ENCODE results near the gene ACSL1.

Gene ACSL1

GRCh38 chr4:184857441-184858121 lies 31.8 kb upstream of the ACSL1 start:
- Histone ChIP-seq H3K27ac (no peak overlapping the region), H3K9me3 (ENCODE audit: low read depth, low read length) (no peaks in the 10 kb centered on the region), H3K4me3 (no peak overlapping the region), H3K36me3 (ENCODE audit: insufficient read depth, low read length) (no peaks in the 10 kb centered on the region), H3K9ac (ENCODE audit: insufficient read length) (no peak overlapping the region)
- no peak for TF ChIP-seq POLR2AphosphoS5 (IDR thresholded peaks at IDR 0.05; ENCODE audit: borderline replicate concordance, low read depth, low read length)
- no peak for TF ChIP-seq FOXP2 (optimal IDR thresholded peaks at IDR 0.05; ENCODE audit: control extremely low read depth, extremely low read length, insufficient read depth)
- no peak for TF ChIP-seq EZH2 (IDR thresholded peaks at IDR 0.05)
- no peak for DNase-seq (ENCODE audit: low read depth, low spot score)

DNA sequence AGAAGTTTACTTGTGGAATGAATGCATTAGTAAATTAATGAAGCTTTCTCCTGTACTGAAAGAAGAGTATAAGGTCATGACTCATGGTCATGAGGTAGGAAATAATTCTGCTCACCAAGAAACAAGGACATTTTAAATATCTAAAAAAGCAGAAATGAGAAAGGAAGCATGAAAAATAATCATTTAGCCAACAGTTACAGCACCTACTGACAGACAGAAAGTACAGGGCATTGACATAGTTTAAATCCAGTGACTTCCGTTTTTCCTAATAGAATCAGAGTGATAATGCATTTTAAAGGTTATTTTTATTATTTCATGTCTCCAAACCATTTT lies 30.5 kb upstream of the ACSL1 start:
- DNase-seq (ENCODE audit: low read depth, low spot score): no peak
- Histone ChIP-seq H3K9me3 (ENCODE audit: low read depth, low read length) (no peaks in the 10 kb centered on the region), H3K9ac (ENCODE audit: insufficient read length) (no peak overlapping the region), H3K36me3 (ENCODE audit: insufficient read depth, low read length) (no peaks in the 10 kb centered on the region), H3K4me3 (no peak overlapping the region), H3K27ac (no peak overlapping the region)
- TF ChIP-seq EZH2 (IDR thresholded peaks at IDR 0.05): no peak
- TF ChIP-seq FOXP2 (optimal IDR thresholded peaks at IDR 0.05; ENCODE audit: control extremely low read depth, extremely low read length, insufficient read depth): no peak
- no peak for TF ChIP-seq POLR2AphosphoS5 (IDR thresholded peaks at IDR 0.05; ENCODE audit: borderline replicate concordance, low read depth, low read length)

GRCh38 chr4:184854673-184855072 lies 28.9 kb upstream of the ACSL1 start:
- DNase-seq (ENCODE audit: low read depth, low spot score): no peak
- Histone ChIP-seq H3K9me3 (ENCODE audit: low read depth, low read length) (no peaks in the 10 kb centered on the region), H3K9ac (ENCODE audit: insufficient read length) (no peak overlapping the region), H3K36me3 (ENCODE audit: insufficient read depth, low read length) (no peaks in the 10 kb centered on the region), H3K27ac (peak overlapping the region; percentile 45), H3K4me3 (no peak overlapping the region)
- TF ChIP-seq POLR2AphosphoS5 (IDR thresholded peaks at IDR 0.05; ENCODE audit: borderline replicate concordance, low read depth, low read length): no peak
- TF ChIP-seq EZH2 (IDR thresholded peaks at IDR 0.05): no peak
- no peak for TF ChIP-seq FOXP2 (optimal IDR thresholded peaks at IDR 0.05; ENCODE audit: control extremely low read depth, extremely low read length, insufficient read depth)

- no peak overlapping the region for H3K4me3 ChIP-seq
- TF ChIP-seq FOXP2 (optimal IDR thresholded peaks at IDR 0.05; ENCODE audit: control extremely low read depth, extremely low read length, insufficient read depth) (no peak), POLR2AphosphoS5 (IDR thresholded peaks at IDR 0.05; ENCODE audit: borderline replicate concordance, low read depth, low read length) (no peak), EZH2 (IDR thresholded peaks at IDR 0.05) (no peak)
- H3K36me3 ChIP-seq (ENCODE audit: insufficient read depth, low read length): no peaks in the 10 kb centered on the region
- DNase-seq (ENCODE audit: low read depth, low spot score): no peak
- no peak overlapping the region for H3K9ac ChIP-seq (ENCODE audit: insufficient read length)
- H3K9me3 ChIP-seq (ENCODE audit: low read depth, low read length): no peaks in the 10 kb centered on the region
- no peak overlapping the region for H3K27ac ChIP-seq
These were observed 27.7 kb upstream of the ACSL1 start for GRCh38 chr4:184853436-184853835.

- Histone ChIP-seq H3K4me3 (no peak overlapping the region), H3K36me3 (ENCODE audit: insufficient read depth, low read length) (no peaks in the 10 kb centered on the region), H3K9me3 (ENCODE audit: low read depth, low read length) (no peaks in the 10 kb centered on the region), H3K27ac (no peak overlapping the region), H3K9ac (ENCODE audit: insufficient read length) (no peak overlapping the region)
- TF ChIP-seq EZH2 (IDR thresholded peaks at IDR 0.05) (no peak), FOXP2 (optimal IDR thresholded peaks at IDR 0.05; ENCODE audit: control extremely low read depth, extremely low read length, insufficient read depth) (no peak), POLR2AphosphoS5 (IDR thresholded peaks at IDR 0.05; ENCODE audit: borderline replicate concordance, low read depth, low read length) (no peak)
- no peak for DNase-seq (ENCODE audit: low read depth, low spot score)
These were observed 26.1 kb upstream of the ACSL1 start for GRCh38 chr4:184851886-184852285.

DNA sequence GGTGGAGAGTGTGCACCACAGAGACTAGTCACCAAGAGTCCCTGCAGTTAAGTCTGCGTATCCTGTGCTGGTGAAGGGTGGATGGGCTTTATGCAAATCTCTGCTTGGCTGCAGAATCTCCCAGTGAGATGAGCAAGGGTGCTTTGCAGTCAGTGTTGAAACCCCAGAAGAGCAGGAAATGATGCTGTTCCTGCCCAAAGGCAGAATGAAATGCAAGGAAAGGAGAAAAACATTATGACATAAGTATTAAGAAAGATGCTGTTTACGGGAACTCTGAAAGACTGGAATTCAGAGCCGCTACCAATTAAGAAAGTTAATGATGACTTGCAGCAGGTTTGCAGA lies 25.4 kb upstream of the ACSL1 start:
- DNase-seq (ENCODE audit: low read depth, low spot score): peak; percentile 92
- H3K36me3 ChIP-seq (ENCODE audit: insufficient read depth, low read length): no peaks in the 10 kb centered on the region
- TF ChIP-seq POLR2AphosphoS5 (IDR thresholded peaks at IDR 0.05; ENCODE audit: borderline replicate concordance, low read depth, low read length) (no peak), EZH2 (IDR thresholded peaks at IDR 0.05) (no peak), FOXP2 (optimal IDR thresholded peaks at IDR 0.05; ENCODE audit: control extremely low read depth, extremely low read length, insufficient read depth) (no peak)
- peak overlapping the region; percentile 74 for H3K4me3 ChIP-seq
- no peak overlapping the region for H3K9ac ChIP-seq (ENCODE audit: insufficient read length)
- no peaks in the 10 kb centered on the region for H3K9me3 ChIP-seq (ENCODE audit: low read depth, low read length)
- H3K27ac ChIP-seq: peak overlapping the region; percentile 75

DNA sequence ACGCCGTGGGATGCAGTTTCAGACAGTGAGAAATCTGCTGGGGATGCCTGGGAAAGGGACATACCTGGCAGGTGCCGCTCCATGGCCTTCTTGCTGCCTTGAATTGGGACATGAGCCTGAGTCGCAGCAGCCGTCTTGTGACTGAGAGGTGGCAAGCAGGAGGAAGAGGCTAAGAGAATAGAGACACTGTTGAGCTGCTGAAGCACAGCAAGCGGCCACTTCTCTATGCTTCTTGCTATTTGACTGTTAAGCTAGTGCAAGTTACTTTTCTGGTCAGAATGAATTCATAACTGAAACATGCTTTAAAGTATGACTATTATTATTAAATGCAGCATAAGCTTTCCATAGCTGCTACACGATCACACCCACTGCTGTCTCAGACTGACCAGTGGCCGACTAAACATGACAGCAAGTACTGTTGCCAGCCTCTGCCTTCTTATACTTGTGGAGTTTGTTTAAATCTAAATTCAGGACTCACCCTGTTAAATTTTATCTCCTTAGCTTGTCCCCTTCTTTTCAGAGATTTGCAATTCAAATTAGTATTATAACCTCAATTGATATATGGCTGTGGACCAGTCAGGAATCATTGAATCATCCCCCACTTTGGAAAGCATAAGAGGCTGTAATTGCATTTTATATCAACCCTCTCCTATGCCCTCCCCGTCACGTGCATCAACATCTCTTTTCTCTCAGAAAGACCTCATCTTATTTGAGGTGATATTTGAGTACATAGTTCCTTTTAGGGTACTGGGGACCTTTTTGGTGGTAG lies 24.8 kb upstream of the ACSL1 start:
- H3K9me3 ChIP-seq (ENCODE audit: low read depth, low read length): no peaks in the 10 kb centered on the region
- TF ChIP-seq POLR2AphosphoS5 (IDR thresholded peaks at IDR 0.05; ENCODE audit: borderline replicate concordance, low read depth, low read length): peak; percentile 35; the same call in 1 of the 2 replicates
- no peak for TF ChIP-seq EZH2 (IDR thresholded peaks at IDR 0.05)
- no peaks in the 10 kb centered on the region for H3K36me3 ChIP-seq (ENCODE audit: insufficient read depth, low read length)
- H3K4me3 ChIP-seq: peak overlapping the region; percentile 74
- peak overlapping the region; percentile 75 for H3K27ac ChIP-seq
- DNase-seq (ENCODE audit: low read depth, low spot score): peak; percentile 52
- no peak overlapping the region for H3K9ac ChIP-seq (ENCODE audit: insufficient read length)

- H3K36me3 ChIP-seq (ENCODE audit: insufficient read depth, low read length): no peaks in the 10 kb centered on the region
- H3K27ac ChIP-seq: no peak overlapping the region
- no peak for DNase-seq (ENCODE audit: low read depth, low spot score)
- H3K9me3 ChIP-seq (ENCODE audit: low read depth, low read length): no peaks in the 10 kb centered on the region
- no peak overlapping the region; the same call in 1 of the 2 replicates for H3K4me3 ChIP-seq
- TF ChIP-seq FOXP2 (optimal IDR thresholded peaks at IDR 0.05; ENCODE audit: control extremely low read depth, extremely low read length, insufficient read depth) (no peak), EZH2 (IDR thresholded peaks at IDR 0.05) (no peak), POLR2AphosphoS5 (IDR thresholded peaks at IDR 0.05; ENCODE audit: borderline replicate concordance, low read depth, low read length) (no peak)
- H3K9ac ChIP-seq (ENCODE audit: insufficient read length): no peak overlapping the region
These were observed 24.2 kb upstream of the ACSL1 start for GRCh38 chr4:184850018-184850417.
